ENCODE measurements around the gene DUS2. TPM values are rescaled to one million over a fixed set of nuclear protein-coding genes. Genes with fewer than 3 reads are reported as not detected.
A peak's percentile ranks its signal among the peaks of the same experiment; 100 is the strongest.

The DUS2 gene
- total RNA-seq, 1 experiment from 2014 or later = 19.9 TPM

GRCh38 chr16:67987460-67988160 lies 35.5 kb upstream of the DUS2 start:
- no peaks in the 10 kb centered on the region for H3K79me2 ChIP-seq (ENCODE audit: low read length)
- BruUV-seq (replicated peaks) = no TSS peak
- ChIA-PET POLR2A (ENCODE audit: unreplicated experiment) (no interaction called here), CTCF (no interaction called here)
- no peaks in the 10 kb centered on the region for H3K4me1 ChIP-seq (ENCODE audit: insufficient read depth, low read length)
- no peaks in the 10 kb centered on the region for H3K27me3 ChIP-seq (ENCODE audit: low read length)
- no peak overlapping the region for H2AFZ ChIP-seq (ENCODE audit: low read length)
- H4K20me1 ChIP-seq (ENCODE audit: low read length) = no peaks in the 10 kb centered on the region
- TF ChIP-seq EZH2phosphoT487 (IDR thresholded peaks at IDR 0.05; ENCODE audit: borderline replicate concordance, low read length) (no peak), CTCF (conservative IDR thresholded peaks at IDR 0.05; ENCODE audit: low read depth, low read length) (no peak), EZH2 (IDR thresholded peaks at IDR 0.05; ENCODE audit: low read length, unreplicated experiment) (no peak)
- no peaks in the 10 kb centered on the region for H3F3A ChIP-seq (ENCODE audit: low read length, unreplicated experiment)
- no peak overlapping the region for H3K4me3 ChIP-seq (ENCODE audit: low read length)
- peak; percentile 18 for DNase-seq
- H3K36me3 ChIP-seq (ENCODE audit: low read depth, low read length) = no peaks in the 10 kb centered on the region
- intact Hi-C loops (cut with micrococcal nuclease) = no loop called here
- ATAC-seq = no peak
- no peak overlapping the region for H3K9ac ChIP-seq (ENCODE audit: low read length)
- H3K27ac ChIP-seq (ENCODE audit: low read length) = no peak overlapping the region
- H3K4me2 ChIP-seq (ENCODE audit: low read length) = no peak overlapping the region
- no peaks in the 10 kb centered on the region for H3K9me2 ChIP-seq (replicated peaks; ENCODE audit: low read length)
- H3K9me3 ChIP-seq (ENCODE audit: low read length) = no peaks in the 10 kb centered on the region

- Histone ChIP-seq H3K27ac (ENCODE audit: low read length) (no peak overlapping the region), H4K20me1 (ENCODE audit: low read length) (no peaks in the 10 kb centered on the region), H3F3A (ENCODE audit: low read length, unreplicated experiment) (no peaks in the 10 kb centered on the region), H3K4me2 (ENCODE audit: low read length) (no peak overlapping the region), H3K9ac (ENCODE audit: low read length) (no peak overlapping the region), H2AFZ (ENCODE audit: low read length) (no peak overlapping the region), H3K36me3 (ENCODE audit: low read depth, low read length) (no peaks in the 10 kb centered on the region), H3K9me3 (ENCODE audit: low read length) (no peaks in the 10 kb centered on the region), H3K79me2 (ENCODE audit: low read length) (no peaks in the 10 kb centered on the region), H3K9me2 (replicated peaks; ENCODE audit: low read length) (no peaks in the 10 kb centered on the region), H3K4me1 (ENCODE audit: insufficient read depth, low read length) (peaks cover 4% of the 10 kb centered on the region; the same call in 1 of the 2 replicates), H3K27me3 (ENCODE audit: low read length) (no peaks in the 10 kb centered on the region), H3K4me3 (ENCODE audit: low read length) (no peak overlapping the region)
- ChIA-PET POLR2A (ENCODE audit: unreplicated experiment) (no interaction called here), CTCF (no interaction called here)
- ATAC-seq = no peak
- no TSS peak for BruUV-seq (replicated peaks)
- DNase-seq = no peak
- TF ChIP-seq CTCF (conservative IDR thresholded peaks at IDR 0.05; ENCODE audit: low read depth, low read length) (no peak), EZH2 (IDR thresholded peaks at IDR 0.05; ENCODE audit: low read length, unreplicated experiment) (no peak), EZH2phosphoT487 (IDR thresholded peaks at IDR 0.05; ENCODE audit: borderline replicate concordance, low read length) (no peak)
- intact Hi-C loops (cut with micrococcal nuclease) = no loop called here
These were observed 34.4 kb upstream of the DUS2 start for GRCh38 chr16:67988675-67989074.

GRCh38 chr16:67989322-67990017 lies 33.6 kb upstream of the DUS2 start:
- H3F3A ChIP-seq (ENCODE audit: low read length, unreplicated experiment) = no peaks in the 10 kb centered on the region
- no peaks in the 10 kb centered on the region for H3K36me3 ChIP-seq (ENCODE audit: low read depth, low read length)
- no peak overlapping the region for H3K27ac ChIP-seq (ENCODE audit: low read length)
- H3K4me2 ChIP-seq (ENCODE audit: low read length) = no peak overlapping the region
- H3K4me3 ChIP-seq (ENCODE audit: low read length) = no peak overlapping the region
- no peaks in the 10 kb centered on the region for H3K9me3 ChIP-seq (ENCODE audit: low read length)
- no TSS peak for BruUV-seq (replicated peaks)
- no peaks in the 10 kb centered on the region for H3K79me2 ChIP-seq (ENCODE audit: low read length)
- no peak for DNase-seq
- ChIA-PET POLR2A (ENCODE audit: unreplicated experiment) (no interaction called here), CTCF (no interaction called here)
- no peaks in the 10 kb centered on the region for H3K27me3 ChIP-seq (ENCODE audit: low read length)
- no peaks in the 10 kb centered on the region for H3K9me2 ChIP-seq (replicated peaks; ENCODE audit: low read length)
- no peak overlapping the region for H2AFZ ChIP-seq (ENCODE audit: low read length)
- ATAC-seq = no peak
- TF ChIP-seq EZH2phosphoT487 (IDR thresholded peaks at IDR 0.05; ENCODE audit: borderline replicate concordance, low read length) = no peak
- TF ChIP-seq EZH2 (IDR thresholded peaks at IDR 0.05; ENCODE audit: low read length, unreplicated experiment) = no peak
- no peak for TF ChIP-seq CTCF (conservative IDR thresholded peaks at IDR 0.05; ENCODE audit: low read depth, low read length)
- intact Hi-C loops (cut with micrococcal nuclease) = no loop called here
- H3K4me1 ChIP-seq (ENCODE audit: insufficient read depth, low read length) = peaks cover 4% of the 10 kb centered on the region; the same call in 1 of the 2 replicates
- H4K20me1 ChIP-seq (ENCODE audit: low read length) = no peaks in the 10 kb centered on the region
- H3K9ac ChIP-seq (ENCODE audit: low read length) = no peak overlapping the region
